ENCODE data around the gene GRB10.
"Not testable (repeated sequence)": the region's sequence is repeated elsewhere in the genome, so short reads cannot be mapped to it uniquely, and the experiment has no call there.

GRB10 gene

DNA sequence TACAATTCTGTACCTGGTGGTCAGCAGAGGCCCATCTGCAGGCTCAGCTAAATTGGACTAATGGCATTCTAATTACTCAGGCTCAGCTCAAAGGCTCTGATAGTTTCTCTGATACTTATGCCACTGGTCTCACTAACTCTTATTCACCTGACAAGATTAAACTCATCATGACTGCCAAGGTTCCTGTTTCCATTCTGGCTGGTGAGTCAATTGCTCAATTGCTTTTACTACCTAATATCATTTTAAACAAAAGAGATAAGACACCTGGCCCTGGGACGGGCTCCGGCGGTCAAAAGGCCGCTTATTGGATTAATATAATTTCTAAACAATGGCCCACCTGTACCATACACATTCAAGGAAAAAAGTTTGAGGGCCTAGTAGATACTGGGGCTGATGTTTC, 204.6 kb downstream of the GRB10 start:
- ATAC-seq (replicated peaks); H3K27ac Mint-ChIP-seq; H3K4me3 Mint-ChIP-seq; DNase-seq; H3K4me1 Mint-ChIP-seq (ENCODE audit: low read depth in 2 of 2); H3K36me3 Mint-ChIP-seq (ENCODE audit: insufficient read depth): not testable (repeated sequence)
- Mint-ChIP-seq H3K9me3 (peaks cover 2 to 12% of the 10 kb centered on the region in 2 donors), H3K27me3 (peaks cover 44 to 62% of the 10 kb centered on the region in 2 donors)

DNA sequence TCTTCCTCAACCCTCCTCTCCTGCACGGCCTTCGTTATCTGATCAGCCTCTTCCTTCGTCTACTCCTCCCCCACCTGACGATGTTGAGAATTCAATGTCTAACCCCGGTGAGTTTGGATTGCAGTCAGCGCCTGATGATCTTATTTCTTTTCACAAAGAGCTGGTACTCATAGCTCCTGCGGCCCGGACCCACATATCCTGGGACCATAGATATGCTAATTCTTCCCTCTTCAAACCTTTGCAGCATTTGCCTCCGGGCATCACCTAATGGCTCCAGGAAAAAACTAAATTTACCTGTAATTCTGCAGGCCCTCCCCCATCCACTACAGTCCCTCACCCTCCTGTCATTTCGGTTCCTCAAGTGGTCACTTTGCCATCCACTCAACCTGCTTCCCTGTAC, 205.1 kb downstream of the GRB10 start:
- no peak overlapping the region for H3K4me3 Mint-ChIP-seq
- H3K27ac Mint-ChIP-seq: no peak overlapping the region
- peaks cover 44 to 62% of the 10 kb centered on the region in 2 donors for H3K27me3 Mint-ChIP-seq
- DNase-seq (no peak), ATAC-seq (replicated peaks) (no peak)
- H3K4me1 Mint-ChIP-seq (ENCODE audit: low read depth in 2 of 2): peaks cover 0 to 2% of the 10 kb centered on the region in 2 donors
- H3K36me3 Mint-ChIP-seq (ENCODE audit: insufficient read depth): no peaks in the 10 kb centered on the region
- peaks cover under 1 to 12% of the 10 kb centered on the region in 2 donors for H3K9me3 Mint-ChIP-seq

- DNase-seq; H3K36me3 Mint-ChIP-seq (ENCODE audit: insufficient read depth); H3K4me1 Mint-ChIP-seq (ENCODE audit: low read depth in 2 of 2); ATAC-seq (replicated peaks); H3K27ac Mint-ChIP-seq; H3K4me3 Mint-ChIP-seq: not testable (repeated sequence)
- peaks cover 0 to 12% of the 10 kb centered on the region in 2 donors for H3K9me3 Mint-ChIP-seq
- peaks cover 44 to 61% of the 10 kb centered on the region in 2 donors for H3K27me3 Mint-ChIP-seq
Observed at GRCh38 chr7:50576388-50576787, 206.3 kb downstream of the GRB10 start.

- DNase-seq: no peak
- Mint-ChIP-seq H3K9me3 (no peaks in the 10 kb centered on the region), H3K36me3 (ENCODE audit: insufficient read depth) (no peaks in the 10 kb centered on the region), H3K27ac (no peak overlapping the region), H3K4me3 (no peak overlapping the region), H3K27me3 (peaks cover 25 to 40% of the 10 kb centered on the region in 2 donors), H3K4me1 (ENCODE audit: low read depth in 2 of 2) (no peaks in the 10 kb centered on the region)
- no peak for ATAC-seq (replicated peaks)
Observed at GRCh38 chr7:50567715-50568261, 214.9 kb downstream of the GRB10 start.

DNA sequence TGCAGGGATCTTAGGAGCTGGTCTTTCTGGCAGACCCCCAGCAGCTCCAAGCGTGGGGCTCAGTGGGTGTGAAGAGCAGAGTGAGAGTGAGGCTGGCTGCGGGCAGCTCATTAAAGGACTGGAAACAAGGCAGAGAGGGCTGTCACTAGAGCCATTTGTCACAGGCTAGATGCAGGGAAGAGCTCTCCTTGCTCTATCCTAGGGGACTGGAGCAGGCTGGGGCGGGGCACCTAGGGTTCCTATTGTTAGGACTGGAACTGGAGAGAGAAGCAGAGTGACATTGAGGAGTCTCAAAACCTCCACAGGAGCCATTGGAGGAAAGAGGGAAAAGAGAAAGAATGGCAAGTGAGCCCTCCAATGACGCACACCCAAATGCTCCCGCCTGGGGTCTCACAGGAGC, 216.7 kb downstream of the GRB10 start:
- Mint-ChIP-seq H3K27me3 (peaks cover 25 to 51% of the 10 kb centered on the region in 2 donors), H3K9me3 (no peaks in the 10 kb centered on the region), H3K4me3 (no peak overlapping the region), H3K36me3 (ENCODE audit: insufficient read depth) (no peaks in the 10 kb centered on the region), H3K27ac (no peak overlapping the region), H3K4me1 (ENCODE audit: low read depth in 2 of 2) (no peaks in the 10 kb centered on the region)
- ATAC-seq (replicated peaks) (no peak), DNase-seq (no peak)

GRCh38 chr7:50565559-50565916, 217.2 kb downstream of the GRB10 start:
- Mint-ChIP-seq H3K4me3 (no peak overlapping the region), H3K4me1 (ENCODE audit: low read depth in 2 of 2) (no peaks in the 10 kb centered on the region), H3K36me3 (ENCODE audit: insufficient read depth) (no peaks in the 10 kb centered on the region), H3K27ac (no peak overlapping the region), H3K9me3 (no peaks in the 10 kb centered on the region), H3K27me3 (peaks cover 25 to 56% of the 10 kb centered on the region in 2 donors)
- DNase-seq (no peak), ATAC-seq (replicated peaks) (no peak)

GRCh38 chr7:50564640-50565558, 217.8 kb downstream of the GRB10 start, which contains the start of gene DDC:
Gene DDC (minus strand): TSS chr7:50565405. CDS start chr7:50544085, 21,320 bp downstream.
- no peak for DNase-seq
- no peak for ATAC-seq (replicated peaks)
- no peaks in the 10 kb centered on the region for H3K36me3 Mint-ChIP-seq (ENCODE audit: insufficient read depth)
- no peak within 1 kb of the TSS for H3K4me3 Mint-ChIP-seq
- peaks cover 25 to 62% of the 10 kb centered on the region in 2 donors for H3K27me3 Mint-ChIP-seq
- H3K27ac Mint-ChIP-seq: no peak within 1 kb of the TSS
- H3K9me3 Mint-ChIP-seq: no peaks in the 10 kb centered on the region
- no peaks in the 10 kb centered on the region for H3K4me1 Mint-ChIP-seq (ENCODE audit: low read depth in 2 of 2)

GRCh38 chr7:50564171-50564570, 218.5 kb downstream of the GRB10 start:
- Mint-ChIP-seq H3K27ac (no peak overlapping the region), H3K27me3 (peaks cover 28 to 67% of the 10 kb centered on the region in 2 donors), H3K9me3 (no peaks in the 10 kb centered on the region), H3K4me3 (no peak overlapping the region), H3K36me3 (ENCODE audit: insufficient read depth) (no peaks in the 10 kb centered on the region), H3K4me1 (ENCODE audit: low read depth in 2 of 2) (no peaks in the 10 kb centered on the region)
- DNase-seq (no peak), ATAC-seq (replicated peaks) (no peak)

DNA sequence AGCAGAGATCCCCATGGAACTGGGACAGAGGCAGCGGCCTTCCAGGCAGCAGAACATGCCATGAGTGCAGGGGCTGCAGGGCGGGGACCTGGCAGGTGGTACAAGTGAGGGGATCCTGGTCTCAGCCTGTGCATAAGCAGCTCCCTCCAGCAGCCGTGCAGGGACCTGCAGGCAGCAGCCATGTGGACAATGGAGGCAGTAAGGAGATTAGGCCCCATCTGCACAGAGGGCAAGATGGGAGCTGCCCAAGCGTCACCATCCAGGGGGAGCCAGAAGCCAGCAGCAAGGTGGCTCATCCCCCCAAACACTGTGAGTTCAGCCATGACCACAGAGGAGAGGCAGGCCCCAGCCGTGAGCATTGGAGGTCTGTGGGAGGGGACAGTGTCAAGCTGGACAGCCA, 220.6 kb downstream of the GRB10 start:
- H3K27me3 Mint-ChIP-seq: peaks cover 44 to 80% of the 10 kb centered on the region in 2 donors
- no peaks in the 10 kb centered on the region for H3K9me3 Mint-ChIP-seq
- H3K4me1 Mint-ChIP-seq (ENCODE audit: low read depth in 2 of 2): no peaks in the 10 kb centered on the region
- DNase-seq (no peak), ATAC-seq (replicated peaks) (no peak)
- no peak overlapping the region for H3K4me3 Mint-ChIP-seq
- no peak overlapping the region for H3K27ac Mint-ChIP-seq
- H3K36me3 Mint-ChIP-seq (ENCODE audit: insufficient read depth): no peaks in the 10 kb centered on the region

- ATAC-seq (replicated peaks) (no peak), DNase-seq (no peak)
- H3K27ac Mint-ChIP-seq: no peak overlapping the region
- no peaks in the 10 kb centered on the region for H3K4me1 Mint-ChIP-seq (ENCODE audit: low read depth in 2 of 2)
- no peak overlapping the region for H3K4me3 Mint-ChIP-seq
- H3K27me3 Mint-ChIP-seq: peaks cover 53 to 82% of the 10 kb centered on the region in 2 donors
- no peaks in the 10 kb centered on the region for H3K36me3 Mint-ChIP-seq (ENCODE audit: insufficient read depth)
- H3K9me3 Mint-ChIP-seq: no peaks in the 10 kb centered on the region
Observed at GRCh38 chr7:50560865-50561351, 221.8 kb downstream of the GRB10 start.

- Mint-ChIP-seq H3K27me3 (peaks cover 53 to 82% of the 10 kb centered on the region in 2 donors), H3K4me1 (ENCODE audit: low read depth in 2 of 2) (no peaks in the 10 kb centered on the region), H3K27ac (no peak overlapping the region), H3K9me3 (no peaks in the 10 kb centered on the region), H3K4me3 (no peak overlapping the region), H3K36me3 (ENCODE audit: insufficient read depth) (no peaks in the 10 kb centered on the region)
- no peak for ATAC-seq (replicated peaks)
- DNase-seq: no peak
Observed at GRCh38 chr7:50559881-50560280, 222.8 kb downstream of the GRB10 start.

- no peak for DNase-seq
- Mint-ChIP-seq H3K27ac (no peak overlapping the region), H3K27me3 (peaks cover 47 to 75% of the 10 kb centered on the region in 2 donors), H3K4me3 (no peak overlapping the region), H3K36me3 (ENCODE audit: insufficient read depth) (no peaks in the 10 kb centered on the region), H3K9me3 (no peaks in the 10 kb centered on the region), H3K4me1 (ENCODE audit: low read depth in 2 of 2) (no peaks in the 10 kb centered on the region)
- no peak for ATAC-seq (replicated peaks)
Observed at GRCh38 chr7:50558294-50559053, 224.2 kb downstream of the GRB10 start.

DNA sequence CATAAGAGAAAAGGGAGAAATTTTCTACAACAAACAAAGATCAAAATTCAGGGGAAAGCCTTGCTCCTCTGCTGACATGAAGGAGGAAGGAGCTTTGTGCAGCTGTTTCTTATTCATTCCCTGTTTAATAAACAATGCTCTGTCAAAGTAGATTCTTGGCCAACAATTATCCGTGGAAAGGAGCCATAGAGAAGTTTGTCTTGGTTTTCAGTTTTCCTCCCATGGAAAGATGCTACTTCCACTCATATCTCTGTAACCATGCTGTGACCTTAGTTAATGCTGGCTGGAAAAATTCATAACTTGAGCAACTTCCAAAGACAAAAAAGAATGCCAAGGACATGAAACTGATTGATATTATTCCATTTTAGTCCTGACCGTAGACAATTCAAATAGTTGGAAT, 225.6 kb downstream of the GRB10 start:
- DNase-seq: no peak
- no peak overlapping the region for H3K4me3 Mint-ChIP-seq
- H3K27ac Mint-ChIP-seq: no peak overlapping the region
- no peak for ATAC-seq (replicated peaks)
- no peaks in the 10 kb centered on the region for H3K36me3 Mint-ChIP-seq (ENCODE audit: insufficient read depth)
- H3K27me3 Mint-ChIP-seq: peaks cover 55 to 83% of the 10 kb centered on the region in 2 donors
- no peaks in the 10 kb centered on the region for H3K9me3 Mint-ChIP-seq
- H3K4me1 Mint-ChIP-seq (ENCODE audit: low read depth in 2 of 2): no peaks in the 10 kb centered on the region
